ENCODE measurements around the gene ASTN1.

DNA sequence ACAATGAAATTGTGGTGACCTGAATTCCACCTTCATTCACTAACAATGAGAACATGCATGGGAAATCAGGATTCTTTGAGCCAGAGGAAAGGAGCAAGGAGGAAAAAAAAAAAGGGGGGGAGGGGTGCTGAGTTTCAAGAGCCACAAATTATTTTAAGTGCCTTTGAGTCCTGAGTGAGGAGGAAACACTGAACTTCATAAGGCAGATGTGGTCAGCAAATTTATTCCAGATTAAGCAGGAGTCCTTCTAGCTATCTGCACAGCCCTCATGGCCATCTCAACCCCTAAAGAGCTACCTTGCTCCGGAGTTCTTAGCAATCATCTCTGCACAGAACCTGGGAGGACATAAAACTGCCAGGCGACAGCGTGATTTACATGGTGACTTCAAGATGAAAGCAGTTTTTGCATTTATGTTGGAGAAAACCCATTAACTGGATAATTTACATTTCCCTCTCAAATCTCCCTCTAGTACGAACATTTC, 21.7 kb downstream of the ASTN1 start:
- TF ChIP-seq, protein P1, sequence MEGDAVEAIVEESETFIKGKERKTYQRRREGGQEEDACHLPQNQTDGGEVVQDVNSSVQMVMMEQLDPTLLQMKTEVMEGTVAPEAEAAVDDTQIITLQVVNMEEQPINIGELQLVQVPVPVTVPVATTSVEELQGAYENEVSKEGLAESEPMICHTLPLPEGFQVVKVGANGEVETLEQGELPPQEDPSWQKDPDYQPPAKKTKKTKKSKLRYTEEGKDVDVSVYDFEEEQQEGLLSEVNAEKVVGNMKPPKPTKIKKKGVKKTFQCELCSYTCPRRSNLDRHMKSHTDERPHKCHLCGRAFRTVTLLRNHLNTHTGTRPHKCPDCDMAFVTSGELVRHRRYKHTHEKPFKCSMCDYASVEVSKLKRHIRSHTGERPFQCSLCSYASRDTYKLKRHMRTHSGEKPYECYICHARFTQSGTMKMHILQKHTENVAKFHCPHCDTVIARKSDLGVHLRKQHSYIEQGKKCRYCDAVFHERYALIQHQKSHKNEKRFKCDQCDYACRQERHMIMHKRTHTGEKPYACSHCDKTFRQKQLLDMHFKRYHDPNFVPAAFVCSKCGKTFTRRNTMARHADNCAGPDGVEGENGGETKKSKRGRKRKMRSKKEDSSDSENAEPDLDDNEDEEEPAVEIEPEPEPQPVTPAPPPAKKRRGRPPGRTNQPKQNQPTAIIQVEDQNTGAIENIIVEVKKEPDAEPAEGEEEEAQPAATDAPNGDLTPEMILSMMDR (IDR thresholded peaks at IDR 0.05), result no peak
- TF ChIP-seq POLR2A (IDR thresholded peaks at IDR 0.05), result no peak
- TF ChIP-seq EP300 (IDR thresholded peaks at IDR 0.05), result no peak

All from gastroesophageal sphincter (tissue), 3 donors.